ENCODE results near the gene GUCY1A1. TPM values are rescaled to one million over a fixed set of nuclear protein-coding genes. Genes with fewer than 3 reads are reported as not detected.

The GUCY1A1 gene
- total RNA-seq, 2 experiments from 2014 or later, result not detected

DNA sequence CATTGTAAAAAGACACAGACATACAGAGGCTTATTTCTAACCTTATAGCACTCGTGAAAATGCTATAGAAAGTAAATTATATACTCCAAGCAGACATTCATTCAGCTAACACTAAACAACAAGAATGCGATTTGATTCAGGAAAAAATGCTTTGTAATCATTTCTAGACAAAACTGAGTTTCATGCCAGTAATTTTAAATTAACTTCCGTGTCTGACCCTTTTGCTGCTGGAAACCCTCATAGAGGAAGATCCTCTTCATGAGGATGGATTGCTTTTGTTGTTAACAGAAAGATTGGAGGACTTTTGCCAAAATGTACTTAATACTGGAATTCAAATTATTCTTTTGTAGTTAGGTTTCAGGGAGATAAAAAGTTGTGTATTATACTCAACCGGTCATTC is 43.3 kb downstream of the GUCY1A1 start:
- no peak for DNase-seq
- no peak overlapping the region for H3K27ac Mint-ChIP-seq
- no peaks in the 10 kb centered on the region for H3K36me3 Mint-ChIP-seq (ENCODE audit: low read depth)
- no peaks in the 10 kb centered on the region for H3K9me3 Mint-ChIP-seq
- H3K4me1 Mint-ChIP-seq, result no peaks in the 10 kb centered on the region
- POLR2A ChIA-PET, result no interaction called here
- CTCF ChIA-PET, result no interaction called here
- H3K27me3 Mint-ChIP-seq, result no peaks in the 10 kb centered on the region
- H3K4me3 Mint-ChIP-seq, result no peak overlapping the region

DNA sequence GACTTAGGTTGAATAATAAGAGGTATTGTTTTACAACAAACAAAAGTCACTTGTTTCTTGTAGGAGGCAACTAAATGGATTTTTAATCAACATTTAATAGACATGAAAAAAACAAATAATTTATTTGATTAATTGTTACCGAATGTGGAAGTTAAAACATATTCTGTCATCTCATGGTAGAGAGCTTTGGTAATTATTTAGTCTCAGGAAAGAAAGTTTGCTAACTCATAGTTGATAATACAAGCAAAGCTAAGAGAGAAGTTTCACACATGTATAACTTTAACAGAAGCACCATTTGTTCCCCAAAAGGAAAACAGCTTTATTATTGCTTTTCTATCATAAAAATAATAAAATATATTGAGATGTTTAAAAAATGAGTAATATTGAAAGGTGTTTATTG is 44.9 kb downstream of the GUCY1A1 start:
- DNase-seq, result no peak
- Mint-ChIP-seq H3K4me3 (no peak overlapping the region), H3K27me3 (no peaks in the 10 kb centered on the region), H3K27ac (no peak overlapping the region), H3K4me1 (no peaks in the 10 kb centered on the region), H3K9me3 (no peaks in the 10 kb centered on the region), H3K36me3 (ENCODE audit: low read depth) (no peaks in the 10 kb centered on the region)
- ChIA-PET CTCF (no interaction called here), POLR2A (interaction anchor here (0.6 kb wide), 1 partner anchor 58 kb away, joined by 3 read pairs; no protein-coding TSS in a partner anchor)

DNA sequence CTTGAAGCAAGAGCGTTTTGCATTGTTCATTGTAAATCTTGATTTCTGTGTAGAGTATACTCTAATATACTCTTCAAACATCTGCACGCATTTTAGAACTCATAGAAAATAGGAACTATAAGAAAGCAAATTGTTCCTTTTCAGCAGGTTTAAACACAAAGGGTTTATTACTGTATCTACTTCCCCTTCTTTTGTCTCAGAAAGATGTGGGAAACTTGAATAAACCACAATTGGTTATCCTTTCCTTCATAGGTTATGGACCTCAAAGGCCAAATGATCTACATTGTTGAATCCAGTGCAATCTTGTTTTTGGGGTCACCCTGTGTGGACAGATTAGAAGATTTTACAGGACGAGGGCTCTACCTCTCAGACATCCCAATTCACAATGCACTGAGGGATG is 46.2 kb downstream of the GUCY1A1 start:
- Mint-ChIP-seq H3K9me3 (no peaks in the 10 kb centered on the region), H3K4me1 (no peaks in the 10 kb centered on the region), H3K4me3 (no peak overlapping the region), H3K36me3 (ENCODE audit: low read depth) (no peaks in the 10 kb centered on the region), H3K27me3 (no peaks in the 10 kb centered on the region), H3K27ac (no peak overlapping the region)
- CTCF ChIA-PET, result no interaction called here
- DNase-seq, result no peak
- POLR2A ChIA-PET, result no interaction called here

DNA sequence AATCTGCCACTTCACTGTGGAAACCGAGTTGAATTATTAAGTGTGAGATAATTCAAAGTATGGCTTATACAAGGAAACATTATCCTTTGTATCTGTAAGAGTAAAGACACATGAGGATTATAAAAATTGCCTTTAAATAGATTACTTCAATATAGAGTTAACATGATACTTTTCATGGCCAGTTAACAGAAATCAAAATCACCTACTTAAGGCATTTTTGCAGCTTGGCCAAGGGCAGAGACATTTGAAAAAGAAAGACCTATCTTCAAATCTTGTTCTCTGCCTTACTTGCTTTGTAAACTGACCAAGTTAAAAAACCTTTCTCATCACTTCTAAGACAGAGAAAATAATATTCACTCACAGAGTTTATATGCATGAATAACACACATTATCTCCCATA is 47.3 kb downstream of the GUCY1A1 start:
- POLR2A ChIA-PET, result no interaction called here
- H3K4me3 Mint-ChIP-seq, result no peak overlapping the region
- H3K4me1 Mint-ChIP-seq, result no peaks in the 10 kb centered on the region
- no peaks in the 10 kb centered on the region for H3K36me3 Mint-ChIP-seq (ENCODE audit: low read depth)
- H3K9me3 Mint-ChIP-seq, result no peaks in the 10 kb centered on the region
- CTCF ChIA-PET, result no interaction called here
- no peaks in the 10 kb centered on the region for H3K27me3 Mint-ChIP-seq
- DNase-seq, result no peak
- no peak overlapping the region for H3K27ac Mint-ChIP-seq

DNA sequence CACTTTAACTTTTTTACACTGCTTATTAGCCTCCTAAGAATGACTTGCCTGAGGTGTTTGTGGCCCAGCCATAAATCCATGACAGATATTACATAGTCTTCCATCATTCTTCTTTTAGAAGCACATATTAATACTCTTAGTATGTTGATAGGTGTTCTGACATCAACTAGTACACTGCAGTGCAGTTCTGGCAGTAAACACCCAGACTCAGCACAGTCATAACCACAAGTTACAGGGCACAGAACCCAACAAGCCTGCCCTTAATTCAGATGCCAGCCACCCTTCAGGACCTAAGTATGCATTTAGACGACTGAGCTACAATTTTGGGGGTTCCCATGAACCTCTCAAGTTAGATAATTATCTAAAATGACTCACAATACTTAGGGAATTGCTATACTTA is 55.7 kb downstream of the GUCY1A1 start:
- H3K4me1 Mint-ChIP-seq, result no peaks in the 10 kb centered on the region
- H3K36me3 Mint-ChIP-seq (ENCODE audit: low read depth), result no peaks in the 10 kb centered on the region
- no peak overlapping the region for H3K27ac Mint-ChIP-seq
- no peaks in the 10 kb centered on the region for H3K9me3 Mint-ChIP-seq
- no peaks in the 10 kb centered on the region for H3K27me3 Mint-ChIP-seq
- ChIA-PET CTCF (no interaction called here), POLR2A (no interaction called here)
- no peak overlapping the region for H3K4me3 Mint-ChIP-seq
- DNase-seq, result no peak

DNA sequence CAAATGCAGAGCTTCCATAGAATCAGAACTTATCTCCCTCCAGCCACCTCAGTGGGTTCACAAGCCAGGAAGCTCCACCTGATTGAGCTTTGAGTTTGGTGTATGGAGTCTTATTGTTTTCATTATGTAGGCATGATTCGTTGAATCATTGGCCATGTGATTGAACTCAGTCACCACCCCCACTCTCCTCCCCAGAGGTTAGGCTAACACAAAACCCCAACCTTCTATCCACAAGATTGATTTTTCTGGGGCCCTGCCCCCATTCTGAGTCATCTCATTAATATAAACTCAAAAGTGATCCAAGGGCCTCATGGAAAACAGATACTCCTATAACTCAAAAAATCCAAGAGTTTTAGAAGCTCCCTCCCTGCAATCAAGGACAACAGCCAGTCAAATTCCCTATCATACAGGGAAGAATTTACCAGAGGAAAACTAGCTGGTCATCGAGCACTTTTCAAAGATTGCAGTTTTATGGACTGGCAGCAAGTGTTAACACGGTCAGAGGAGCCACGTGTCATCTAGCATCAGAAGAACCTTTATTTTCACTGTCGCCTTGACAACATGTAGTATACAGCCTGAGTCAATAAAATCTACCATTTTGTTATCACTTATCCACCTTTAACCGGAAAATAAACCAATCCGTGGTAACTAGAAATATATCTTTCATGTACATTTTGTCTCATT is 56.3 kb downstream of the GUCY1A1 start:
- CTCF ChIA-PET, result no interaction called here
- H3K9me3 Mint-ChIP-seq, result no peaks in the 10 kb centered on the region
- H3K27ac Mint-ChIP-seq, result no peak overlapping the region
- H3K4me1 Mint-ChIP-seq, result no peaks in the 10 kb centered on the region
- no peak for DNase-seq
- no peaks in the 10 kb centered on the region for H3K27me3 Mint-ChIP-seq
- POLR2A ChIA-PET, result no interaction called here
- H3K4me3 Mint-ChIP-seq, result no peak overlapping the region
- H3K36me3 Mint-ChIP-seq (ENCODE audit: low read depth), result no peaks in the 10 kb centered on the region

DNA sequence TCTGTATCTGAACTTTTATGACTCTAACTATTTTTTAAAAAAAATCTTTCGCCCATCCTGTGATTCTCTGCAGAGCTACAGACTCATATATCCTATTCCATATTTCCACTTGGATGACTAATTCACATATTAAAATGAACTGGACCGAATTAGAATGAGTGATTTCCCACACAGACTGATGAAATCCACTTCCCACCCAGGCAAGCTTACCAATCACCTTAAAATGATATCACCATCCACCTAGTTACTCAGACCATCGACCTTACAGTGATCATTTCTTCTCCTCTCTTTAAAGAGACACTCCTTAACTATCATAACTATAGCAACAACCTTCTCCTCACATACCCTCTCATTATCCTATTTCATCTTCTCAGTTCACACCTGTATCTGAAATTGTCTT is 58.1 kb downstream of the GUCY1A1 start:
- DNase-seq, result no peak
- H3K27me3 Mint-ChIP-seq, result no peaks in the 10 kb centered on the region
- no peaks in the 10 kb centered on the region for H3K9me3 Mint-ChIP-seq
- H3K36me3 Mint-ChIP-seq (ENCODE audit: low read depth), result no peaks in the 10 kb centered on the region
- H3K27ac Mint-ChIP-seq, result no peak overlapping the region
- POLR2A ChIA-PET, result no interaction called here
- CTCF ChIA-PET, result no interaction called here
- H3K4me3 Mint-ChIP-seq, result no peak overlapping the region
- H3K4me1 Mint-ChIP-seq, result no peaks in the 10 kb centered on the region

DNA sequence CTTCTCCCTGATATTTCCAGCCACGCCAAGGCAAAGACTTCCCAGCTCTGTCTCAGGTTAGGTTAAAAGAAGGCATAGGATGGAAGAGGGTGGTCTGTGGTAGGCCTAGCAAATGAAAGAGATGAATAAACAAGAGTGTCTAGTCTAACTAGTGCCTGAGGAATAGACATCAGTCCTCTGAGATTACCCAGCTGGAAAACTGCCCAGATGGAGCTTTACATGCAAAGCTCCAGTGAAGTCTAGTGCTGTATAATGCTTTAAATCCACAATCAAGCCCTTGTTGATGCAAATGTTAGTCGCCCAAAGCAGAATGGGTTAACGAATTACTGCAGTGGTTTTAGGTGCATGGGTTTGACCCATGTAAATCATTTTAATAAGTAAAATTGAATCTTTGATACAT is 67.4 kb downstream of the GUCY1A1 start:
- H3K4me1 Mint-ChIP-seq, result no peaks in the 10 kb centered on the region
- CTCF ChIA-PET, result no interaction called here
- peaks cover 1% of the 10 kb centered on the region for H3K27me3 Mint-ChIP-seq
- no peak overlapping the region for H3K4me3 Mint-ChIP-seq
- H3K27ac Mint-ChIP-seq, result no peak overlapping the region
- H3K36me3 Mint-ChIP-seq (ENCODE audit: low read depth), result no peaks in the 10 kb centered on the region
- DNase-seq, result no peak
- POLR2A ChIA-PET, result no interaction called here
- H3K9me3 Mint-ChIP-seq, result no peaks in the 10 kb centered on the region

DNA sequence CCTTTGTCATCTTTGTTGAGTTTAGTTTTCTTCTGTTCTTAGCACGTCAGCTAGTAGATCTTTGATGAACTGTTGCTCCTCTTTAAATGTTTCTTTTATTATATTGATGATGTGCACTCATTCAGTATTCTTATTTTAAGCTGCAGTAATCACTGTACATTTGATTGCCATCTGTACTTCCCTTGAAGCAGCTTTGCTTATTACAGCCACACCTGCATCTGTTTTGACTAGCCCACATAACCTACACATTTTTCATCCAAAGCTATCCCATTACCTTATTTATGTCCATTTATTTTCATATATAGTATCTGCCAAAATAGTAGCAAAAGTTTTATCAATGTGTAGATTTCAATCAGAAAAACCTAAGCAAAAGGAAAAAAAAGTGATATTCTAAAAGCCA is 68.3 kb downstream of the GUCY1A1 start:
- no peaks in the 10 kb centered on the region for H3K36me3 Mint-ChIP-seq (ENCODE audit: low read depth)

DNA sequence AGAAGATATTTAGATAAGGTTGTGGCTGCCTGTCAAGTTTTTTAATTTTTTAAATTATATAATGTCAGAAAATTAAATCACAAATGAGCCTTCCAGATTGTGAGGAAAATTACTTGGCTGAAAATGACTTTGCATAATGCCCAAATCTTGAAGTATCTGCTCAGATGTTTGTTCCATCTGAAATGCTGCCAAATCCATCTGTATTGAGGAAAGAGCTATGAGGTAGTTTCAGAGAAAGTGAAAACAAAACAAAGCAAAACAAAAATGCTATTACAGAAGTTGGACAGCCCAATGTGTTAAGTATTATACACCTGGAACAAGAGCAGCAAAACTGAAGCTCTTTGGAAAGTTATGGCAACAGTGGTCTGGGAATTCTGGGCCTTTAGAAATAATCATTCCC is 68.8 kb downstream of the GUCY1A1 start:
- H3K9me3 Mint-ChIP-seq, result no peaks in the 10 kb centered on the region
- no peaks in the 10 kb centered on the region for H3K4me1 Mint-ChIP-seq
- H3K27ac Mint-ChIP-seq, result no peak overlapping the region
- DNase-seq, result no peak
- CTCF ChIA-PET, result no interaction called here
- peaks cover 1% of the 10 kb centered on the region for H3K27me3 Mint-ChIP-seq
- no peak overlapping the region for H3K4me3 Mint-ChIP-seq
- POLR2A ChIA-PET, result no interaction called here
- H3K36me3 Mint-ChIP-seq (ENCODE audit: low read depth), result no peaks in the 10 kb centered on the region

More for the DNA sequence above, 68.3 kb downstream of the GUCY1A1 start:
- POLR2A ChIA-PET, result no interaction called here
- no peaks in the 10 kb centered on the region for H3K9me3 Mint-ChIP-seq
- peaks cover 1% of the 10 kb centered on the region for H3K27me3 Mint-ChIP-seq
- H3K4me3 Mint-ChIP-seq, result no peak overlapping the region
- no peak overlapping the region for H3K27ac Mint-ChIP-seq
- DNase-seq, result no peak
- CTCF ChIA-PET, result no interaction called here
- no peaks in the 10 kb centered on the region for H3K4me1 Mint-ChIP-seq

DNA sequence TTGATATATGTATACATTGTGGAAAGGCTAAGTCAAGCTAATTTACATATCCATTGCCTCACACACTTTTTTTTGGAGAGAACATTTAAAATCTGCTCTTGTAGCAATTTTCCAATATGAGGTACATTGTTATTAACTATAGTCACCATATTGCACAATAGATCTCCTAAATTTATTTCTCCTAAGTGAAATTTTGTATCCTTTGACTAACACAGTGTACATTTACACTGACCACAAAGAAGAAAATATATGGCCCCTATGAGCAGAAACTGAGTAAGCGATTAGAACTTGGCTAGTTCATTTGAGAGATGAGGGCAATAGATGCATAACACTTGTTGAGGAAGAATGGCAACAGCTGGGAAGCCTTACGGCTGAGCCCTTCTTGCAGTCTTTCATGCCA is 71.9 kb downstream of the GUCY1A1 start:
- H3K36me3 Mint-ChIP-seq (ENCODE audit: low read depth), result no peaks in the 10 kb centered on the region

DNA sequence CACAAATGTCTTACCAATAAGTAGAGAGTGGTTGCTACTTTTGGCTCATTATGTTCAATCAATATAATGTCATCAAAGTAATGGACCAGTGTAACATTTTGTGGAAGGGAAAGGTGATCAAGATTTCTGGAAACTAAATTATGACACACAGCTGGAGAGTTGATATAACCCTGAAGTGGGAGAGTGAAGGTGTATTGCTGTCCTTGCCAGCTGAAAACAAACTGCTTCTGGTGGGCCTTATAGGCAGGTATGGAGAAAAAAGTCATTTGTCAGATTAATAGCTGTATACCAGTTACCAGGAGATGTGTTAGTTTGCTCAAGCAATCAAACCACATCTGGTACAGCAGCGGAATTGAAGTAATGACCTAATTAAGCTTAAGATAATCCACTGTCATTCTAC is 74.9 kb downstream of the GUCY1A1 start:
- no peak overlapping the region for H3K4me3 Mint-ChIP-seq
- ChIA-PET CTCF (no interaction called here), POLR2A (no interaction called here)
- DNase-seq, result no peak
- H3K9me3 Mint-ChIP-seq, result no peaks in the 10 kb centered on the region
- H3K27me3 Mint-ChIP-seq, result no peaks in the 10 kb centered on the region
- no peaks in the 10 kb centered on the region for H3K36me3 Mint-ChIP-seq (ENCODE audit: low read depth)
- H3K27ac Mint-ChIP-seq, result no peak overlapping the region
- no peaks in the 10 kb centered on the region for H3K4me1 Mint-ChIP-seq

More for the DNA sequence above, 71.9 kb downstream of the GUCY1A1 start:
- no peaks in the 10 kb centered on the region for H3K9me3 Mint-ChIP-seq
- no peak for DNase-seq
- no peak overlapping the region for H3K4me3 Mint-ChIP-seq
- no peaks in the 10 kb centered on the region for H3K27me3 Mint-ChIP-seq
- no peak overlapping the region for H3K27ac Mint-ChIP-seq
- CTCF ChIA-PET, result no interaction called here
- H3K4me1 Mint-ChIP-seq, result no peaks in the 10 kb centered on the region
- POLR2A ChIA-PET, result no interaction called here

DNA sequence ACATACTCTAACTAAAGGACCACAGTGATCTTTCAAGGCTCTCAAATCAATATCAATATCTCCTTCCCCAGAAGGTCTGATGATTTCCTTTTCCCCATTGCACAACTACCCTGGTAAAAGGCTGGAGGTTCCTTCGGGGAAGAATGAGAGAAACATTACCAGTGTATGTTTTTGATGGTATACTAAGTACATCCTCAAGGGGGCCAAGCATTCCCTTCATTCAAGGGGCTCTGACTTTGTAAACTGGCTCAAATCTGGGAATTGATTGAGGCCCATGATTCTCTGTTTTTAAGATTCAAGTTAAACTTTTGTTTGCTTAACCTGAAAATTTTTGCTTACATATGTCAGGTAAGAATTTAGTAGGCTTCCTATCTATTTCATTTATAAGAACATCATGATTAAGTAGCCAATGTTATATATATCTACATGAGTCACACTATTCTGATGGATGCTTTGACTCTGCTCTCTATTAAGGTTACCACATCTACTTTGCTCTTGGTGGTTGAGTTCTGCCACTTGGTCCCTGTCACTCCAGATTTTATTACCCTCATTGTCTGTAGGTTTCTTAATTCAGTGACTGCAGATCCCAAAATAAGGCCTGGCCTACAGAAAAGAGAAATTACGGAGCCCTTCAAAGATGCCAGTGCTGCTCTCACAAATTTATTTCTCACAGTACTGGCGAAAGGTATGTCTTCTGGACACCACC is 75.8 kb downstream of the GUCY1A1 start:
- Mint-ChIP-seq H3K4me1 (no peaks in the 10 kb centered on the region), H3K27me3 (no peaks in the 10 kb centered on the region), H3K9me3 (no peaks in the 10 kb centered on the region), H3K27ac (no peak overlapping the region), H3K4me3 (no peak overlapping the region), H3K36me3 (ENCODE audit: low read depth) (no peaks in the 10 kb centered on the region)
- POLR2A ChIA-PET, result no interaction called here
- CTCF ChIA-PET, result no interaction called here
- no peak for DNase-seq

DNA sequence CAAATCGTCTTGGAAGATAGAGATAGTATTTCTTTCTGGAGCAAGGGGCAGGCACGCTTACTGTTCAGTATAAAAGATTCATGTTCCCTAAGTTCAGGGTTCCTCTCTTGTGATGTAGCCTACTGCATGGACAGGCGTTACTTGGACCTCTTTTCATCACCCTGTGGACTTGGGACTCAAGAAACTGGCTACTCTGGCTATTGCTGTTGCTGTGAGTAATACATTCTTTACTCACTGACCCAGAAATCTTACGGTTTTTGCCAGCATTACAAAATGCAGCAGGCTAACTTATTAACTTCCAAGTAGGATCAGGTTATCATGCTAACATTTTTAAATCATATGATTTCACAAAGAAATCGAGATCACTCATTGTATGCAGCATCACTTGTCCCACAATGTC is 79.3 kb downstream of the GUCY1A1 start:
- Mint-ChIP-seq H3K27ac (no peak overlapping the region), H3K9me3 (no peaks in the 10 kb centered on the region), H3K4me3 (no peak overlapping the region), H3K27me3 (no peaks in the 10 kb centered on the region), H3K36me3 (ENCODE audit: low read depth) (no peaks in the 10 kb centered on the region), H3K4me1 (no peaks in the 10 kb centered on the region)
- ChIA-PET POLR2A (no interaction called here), CTCF (interaction anchor here (0.5 kb wide), 1 partner anchor 391 kb away, joined by 3 read pairs; no protein-coding TSS in a partner anchor)
- DNase-seq, result no peak

All from activated CD4-positive, alpha-beta memory T cell treated with anti-CD3 and anti-CD28 coated beads, Interleukin-2, amount 10 ng/mL, durations not matched to agents 7 days and 5 days (primary cell).